HG03103 (cell line): ENCODE data around the gene SAA1.
A peak's percentile ranks its signal among the peaks of the same experiment; 100 is the strongest.
"Not testable (repeated sequence)": the region's sequence is repeated elsewhere in the genome, so short reads cannot be mapped to it uniquely, and the experiment has no call there.

ENCODE experiments used
- ATAC-seq: cut with Tn5 transposase; IDR thresholded peaks from one replicate; pipeline ENCODE4 v1.9.1; 2021; ENCODE audit warnings: low read depth; ENCODE audit not compliant: unreplicated experiment

SAA1 gene

DNA sequence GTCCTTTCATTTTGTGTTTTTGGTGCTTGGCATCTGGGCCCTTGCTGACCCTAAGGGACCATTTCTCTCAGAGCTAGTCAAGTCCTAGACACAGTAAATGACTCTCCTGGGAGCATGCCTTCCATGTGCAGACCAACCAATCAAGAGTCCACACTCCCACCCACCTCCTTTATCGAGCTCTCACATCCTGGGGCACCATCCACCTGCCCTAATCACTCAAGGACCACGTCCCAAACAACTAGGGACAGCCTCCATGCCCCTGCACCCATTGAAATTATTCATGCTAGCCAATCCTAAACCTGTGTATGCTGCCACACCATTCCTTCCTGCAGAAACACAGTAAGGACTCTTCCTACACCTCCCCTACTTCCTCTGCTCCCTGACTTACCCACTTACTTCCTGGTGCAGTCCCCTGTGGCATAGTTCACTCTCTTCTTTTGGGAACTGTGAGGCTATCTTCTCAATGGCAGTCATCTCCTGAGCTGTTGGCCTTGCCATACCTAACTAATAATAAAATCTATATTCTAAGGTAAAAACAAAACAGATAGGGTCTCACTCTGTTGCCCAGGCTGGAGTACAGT, 11.2 kb upstream of the SAA1 start:
- ATAC-seq, result no peak

DNA sequence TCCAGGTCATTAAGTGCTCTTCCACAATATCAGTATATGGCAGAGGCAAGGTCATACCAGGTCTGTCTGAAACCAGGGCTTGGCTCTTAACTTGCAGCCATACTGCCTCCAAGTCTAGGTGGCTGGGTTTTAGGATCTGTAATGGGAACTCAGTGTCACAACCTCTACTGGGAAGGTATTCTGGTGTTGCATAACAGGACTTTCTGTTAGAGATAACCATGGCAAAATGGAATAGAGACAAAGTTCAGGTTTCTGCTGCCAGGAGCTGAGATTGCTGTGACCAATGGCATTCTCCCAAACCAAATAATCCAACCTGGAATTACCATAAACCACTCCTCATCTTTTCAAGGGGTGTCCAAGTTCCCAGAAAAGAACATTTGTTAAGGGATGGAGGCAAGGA, 6.8 kb upstream of the SAA1 start:
- no peak for ATAC-seq

DNA sequence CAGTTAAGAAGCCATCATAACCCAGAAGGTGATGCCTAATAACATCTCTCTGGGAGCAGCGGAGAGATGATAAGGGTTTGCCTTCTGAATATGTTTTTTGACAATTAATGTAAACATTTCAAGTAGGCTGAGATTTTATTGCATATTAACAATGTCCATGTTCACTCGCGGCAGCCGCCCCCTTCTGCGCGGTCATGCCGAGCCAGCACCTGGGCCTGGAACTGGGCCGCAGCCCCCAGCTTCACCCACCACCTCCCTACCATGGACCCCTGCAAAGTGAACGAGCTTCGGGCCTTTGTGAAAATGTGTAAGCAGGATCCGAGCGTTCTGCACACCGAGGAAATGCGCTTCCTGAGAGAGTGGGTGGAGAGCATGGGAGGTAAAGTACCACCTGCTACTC, 4.3 kb upstream of the SAA1 start:
- ATAC-seq, result no peak

DNA sequence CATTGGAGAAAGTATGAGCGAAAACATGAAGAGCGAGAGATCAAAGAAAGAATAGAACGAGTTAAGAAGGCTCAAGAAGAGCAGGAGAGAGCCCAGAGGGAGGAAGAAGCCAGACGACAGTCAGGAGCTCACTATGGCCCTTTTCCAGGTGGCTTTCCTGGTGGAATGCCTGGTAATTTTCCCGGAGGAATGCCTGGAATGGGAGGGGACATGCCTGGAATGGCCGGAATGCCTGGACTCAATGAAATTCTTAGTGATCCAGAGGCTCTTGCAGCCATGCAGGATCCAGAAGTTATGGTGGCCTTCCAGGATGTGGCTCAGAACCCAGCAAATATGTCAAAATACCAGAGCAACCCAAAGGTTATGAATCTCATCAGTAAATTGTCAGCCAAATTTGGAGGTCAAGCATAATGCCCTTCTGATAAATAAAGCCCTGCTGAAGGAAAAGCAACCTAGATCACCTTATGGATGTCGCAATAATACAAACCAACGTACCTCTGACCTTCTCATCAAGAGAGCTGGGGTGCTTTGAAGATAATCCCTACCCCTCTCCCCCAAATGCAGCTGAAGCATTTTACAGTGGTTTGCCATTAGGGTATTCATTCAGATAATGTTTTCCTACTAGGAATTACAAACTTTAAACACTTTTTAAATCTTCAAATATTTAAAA, 3.2 kb upstream of the SAA1 start:
- ATAC-seq, result not testable (repeated sequence)

DNA sequence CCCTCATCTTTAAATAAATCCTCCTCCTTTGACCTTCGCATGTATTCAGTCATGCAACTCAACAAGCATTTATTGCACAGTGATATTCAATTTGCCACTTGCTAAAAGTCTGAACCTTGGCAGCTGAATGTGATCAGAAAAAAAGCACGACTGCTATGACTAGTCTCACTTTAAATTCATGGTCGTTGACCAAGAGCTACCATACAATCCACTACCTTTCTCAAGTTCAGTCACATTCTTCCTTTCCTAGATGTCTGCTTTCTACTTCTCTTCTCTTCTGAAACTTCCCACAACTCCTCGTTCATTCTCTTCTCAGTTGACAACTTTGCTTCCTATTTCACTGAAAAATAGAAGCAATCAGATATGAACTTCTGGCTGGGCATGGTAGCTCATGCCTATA, 2.0 kb upstream of the SAA1 start:
- no peak for ATAC-seq

DNA sequence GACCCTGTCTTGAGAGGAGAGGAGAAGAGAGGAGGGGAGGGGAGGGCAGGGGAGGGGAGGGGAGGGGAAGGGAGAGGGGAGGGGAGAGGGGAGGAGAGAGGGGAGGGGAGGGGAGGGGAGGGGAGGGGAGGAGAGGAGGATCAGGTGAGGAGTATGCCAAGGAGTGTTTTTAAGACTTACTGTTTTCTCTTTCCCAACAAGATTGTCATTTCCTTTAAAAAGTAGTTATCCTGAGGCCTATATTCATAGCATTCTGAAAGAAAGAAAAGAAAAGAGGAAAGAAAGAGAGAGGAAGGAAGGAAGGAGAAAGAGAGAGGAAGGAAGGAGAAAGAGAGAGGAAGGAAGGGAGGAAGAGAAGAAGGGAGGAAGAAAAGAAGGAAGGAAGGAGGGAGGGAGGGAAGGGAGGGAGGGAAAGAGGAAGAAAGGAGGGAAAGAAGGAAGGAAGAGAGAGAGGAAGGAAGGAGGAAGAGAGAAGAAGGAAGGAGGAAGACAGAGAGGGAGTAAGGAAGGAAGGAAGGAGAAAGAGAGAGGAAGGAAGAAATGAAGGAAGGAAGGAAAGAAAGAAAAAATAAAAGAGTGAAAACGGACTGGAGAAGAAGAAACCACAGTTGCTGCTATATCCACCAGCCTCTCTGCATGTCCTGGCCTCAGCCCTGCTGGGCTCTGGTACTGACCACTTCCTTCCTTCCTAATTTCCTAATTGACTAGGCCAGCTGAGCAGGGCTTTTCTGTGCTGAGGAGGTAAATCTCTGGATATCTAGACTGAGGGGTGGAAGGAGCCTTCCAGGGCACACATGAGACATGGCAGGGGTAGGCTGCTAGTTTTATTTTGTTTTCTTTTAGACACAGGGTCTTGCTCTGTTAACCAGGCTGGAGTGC, 1.1 kb upstream of the SAA1 start:
- no peak for ATAC-seq

DNA sequence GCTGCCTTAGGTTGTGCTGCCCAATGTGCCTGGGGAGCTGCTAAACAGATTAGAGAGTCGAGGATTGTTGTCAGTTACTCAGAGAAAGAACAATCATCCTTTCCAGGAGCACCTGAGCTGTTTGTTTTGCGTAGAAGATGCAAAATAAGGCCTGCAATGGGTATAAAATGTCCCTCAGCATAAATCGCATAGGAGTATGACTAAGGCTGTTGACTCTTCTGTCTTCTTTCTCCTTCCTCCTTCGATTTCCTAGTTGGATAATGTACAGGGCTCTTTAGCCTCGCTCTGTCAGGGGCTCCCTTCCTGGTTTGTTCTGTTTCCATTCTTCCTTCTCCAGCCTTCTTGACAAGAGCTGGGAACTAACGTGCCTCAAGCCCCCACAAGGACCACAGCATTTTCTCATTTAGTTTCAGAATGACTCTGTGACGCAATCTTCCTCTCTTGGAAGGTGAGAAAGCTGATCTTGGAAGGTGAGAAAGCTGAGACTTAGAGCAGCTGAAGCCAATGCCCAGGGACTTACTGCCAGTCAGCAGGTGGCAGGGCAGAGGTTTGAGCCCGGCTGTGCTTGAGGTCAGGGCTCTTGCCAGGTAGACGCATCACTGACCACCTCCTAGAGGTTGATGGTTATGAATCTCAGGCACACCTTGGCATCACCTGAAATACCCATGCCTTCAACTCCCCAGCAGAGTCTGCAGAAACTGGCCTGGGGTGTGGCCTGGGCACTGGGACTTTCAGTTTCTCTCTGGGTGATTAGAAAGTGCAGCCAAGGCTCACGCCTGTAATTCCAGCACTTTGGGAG, 1.5 kb downstream of the SAA1 start:
- peak; percentile 37 for ATAC-seq

DNA sequence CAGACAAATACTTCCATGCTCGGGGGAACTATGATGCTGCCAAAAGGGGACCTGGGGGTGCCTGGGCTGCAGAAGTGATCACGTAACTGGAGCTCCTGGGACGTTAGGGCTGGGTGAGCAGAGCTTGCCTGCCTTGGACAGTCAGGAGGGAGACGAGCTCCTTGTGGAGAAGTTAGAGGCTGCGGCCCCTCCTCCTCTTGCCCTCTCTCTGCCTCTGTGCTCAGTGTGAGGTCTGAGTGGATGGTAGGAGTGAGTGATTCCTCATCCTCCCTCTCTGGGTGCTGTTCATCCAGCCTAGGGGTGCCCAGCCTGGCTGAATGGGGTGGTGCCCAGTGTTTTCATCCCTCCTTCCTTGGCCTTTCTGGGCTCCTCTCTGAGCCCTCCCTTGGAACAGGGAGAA, 3.2 kb downstream of the SAA1 start:
- not testable (repeated sequence) for ATAC-seq

DNA sequence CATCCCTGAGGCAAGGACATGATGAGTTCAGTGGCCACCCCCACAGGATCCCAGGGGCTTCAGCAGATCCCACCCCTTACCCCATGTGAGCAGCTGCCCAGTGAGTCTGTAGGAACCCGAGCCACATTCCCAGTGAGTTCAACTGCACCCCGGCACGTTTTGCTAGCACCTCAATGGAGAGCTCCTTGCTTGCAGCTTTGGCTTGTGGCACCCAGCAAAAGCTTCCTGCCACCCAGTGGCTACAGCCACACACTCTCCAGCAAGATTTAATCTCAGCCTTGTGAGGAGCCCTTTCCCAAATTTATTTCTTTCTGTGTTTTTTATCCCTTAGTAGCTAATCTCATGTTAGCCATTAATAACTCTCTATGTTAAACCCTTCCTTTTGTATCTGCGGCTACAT, 4.0 kb downstream of the SAA1 start:
- ATAC-seq, result no peak

DNA sequence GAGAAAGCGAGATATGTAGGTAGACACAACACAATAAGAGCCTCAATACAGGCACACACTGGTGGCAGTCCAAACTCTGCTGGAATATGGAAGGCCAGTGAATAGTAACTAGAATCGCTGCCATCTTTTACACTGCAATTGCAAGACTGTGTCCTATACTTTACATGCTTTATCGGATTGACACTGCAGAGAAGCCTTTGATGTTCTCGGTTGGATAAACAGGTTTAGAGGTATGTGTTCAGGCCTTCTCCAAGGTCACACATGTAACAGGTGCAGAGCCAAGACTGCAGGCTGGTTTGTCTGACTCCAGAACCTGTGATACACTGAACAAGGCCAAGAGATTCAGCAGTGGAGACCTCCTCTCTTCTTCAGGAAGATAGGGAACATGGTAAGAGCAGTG, 5.1 kb downstream of the SAA1 start:
- no peak for ATAC-seq

DNA sequence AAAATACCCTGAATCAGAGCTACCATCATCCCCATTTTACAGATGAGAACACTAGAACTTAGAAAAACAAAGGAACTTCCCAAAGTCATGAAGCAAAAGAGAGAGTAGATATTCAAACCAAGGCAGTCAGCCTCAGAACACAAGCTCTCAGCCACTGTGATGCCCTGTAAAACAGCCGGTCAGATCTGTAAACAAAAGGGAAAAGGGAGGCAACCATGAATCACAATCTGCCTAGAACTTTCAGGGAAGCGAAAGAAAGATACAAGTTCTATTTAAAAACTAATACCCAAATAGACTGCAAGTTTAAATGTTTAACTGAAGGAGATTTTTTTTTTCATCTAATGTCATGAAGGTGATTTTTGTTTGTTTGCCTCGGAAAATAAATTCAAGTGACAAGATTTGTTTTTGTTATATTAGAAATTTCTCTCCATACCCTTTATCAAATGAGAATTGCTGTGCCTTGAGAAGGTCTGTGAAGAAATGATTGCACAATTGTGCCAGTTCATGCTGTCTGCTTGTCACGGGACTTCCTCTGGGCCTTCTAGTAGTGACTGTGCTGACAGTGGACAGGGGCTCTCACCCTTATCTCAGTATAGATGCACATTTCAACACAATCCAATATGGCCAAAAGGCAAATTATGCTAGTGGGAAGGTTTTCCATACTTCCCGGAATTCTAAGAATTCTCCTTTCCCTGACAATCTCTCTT, 11.7 kb downstream of the SAA1 start:
- no peak for ATAC-seq

DNA sequence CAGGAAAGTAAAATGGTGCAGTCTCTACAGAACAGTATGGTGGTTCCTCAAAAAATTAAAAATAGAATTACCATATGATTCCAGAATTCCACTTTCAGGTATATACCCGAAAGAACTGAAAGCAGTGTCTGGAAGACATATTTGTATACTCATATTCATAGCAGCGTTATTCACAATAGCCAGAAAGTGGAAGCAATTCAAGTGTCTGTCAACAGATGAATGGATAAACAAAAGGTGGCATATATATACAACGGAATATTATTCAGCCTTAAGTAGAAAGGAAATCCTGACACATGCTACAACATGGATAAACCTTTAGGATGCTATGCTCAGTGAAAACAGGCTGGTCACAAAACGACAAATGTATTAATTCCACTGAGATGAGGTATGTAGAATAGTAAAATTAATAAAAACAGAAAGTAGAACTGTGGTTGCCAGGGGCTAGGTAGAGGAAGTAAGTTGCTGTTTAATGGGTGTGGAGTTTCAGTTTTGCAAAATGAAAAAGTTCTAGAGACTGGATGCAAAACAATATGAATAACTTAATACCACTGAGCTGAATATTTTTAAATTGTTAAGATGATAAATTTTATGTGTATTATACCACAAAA, 14.5 kb downstream of the SAA1 start:
- peak; percentile 84 for ATAC-seq

DNA sequence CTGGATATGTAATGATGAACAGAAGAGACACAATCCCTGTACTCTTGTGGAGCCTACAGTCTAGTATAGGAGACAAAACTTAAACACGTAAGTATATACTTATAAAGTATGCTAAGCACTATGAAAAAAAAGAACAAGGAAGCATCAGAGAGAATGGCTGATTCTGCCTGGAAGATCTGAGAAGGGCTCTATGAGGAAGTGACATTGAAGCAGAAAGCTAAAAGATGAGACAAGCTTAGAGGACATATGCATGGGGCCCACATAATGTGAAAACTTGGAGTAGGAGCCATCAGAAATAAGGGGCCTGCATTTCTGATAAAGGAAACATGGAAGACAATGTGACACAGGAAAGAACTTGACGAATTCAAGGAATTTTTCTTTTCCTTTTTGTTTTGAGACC, 16.6 kb downstream of the SAA1 start:
- no peak for ATAC-seq

DNA sequence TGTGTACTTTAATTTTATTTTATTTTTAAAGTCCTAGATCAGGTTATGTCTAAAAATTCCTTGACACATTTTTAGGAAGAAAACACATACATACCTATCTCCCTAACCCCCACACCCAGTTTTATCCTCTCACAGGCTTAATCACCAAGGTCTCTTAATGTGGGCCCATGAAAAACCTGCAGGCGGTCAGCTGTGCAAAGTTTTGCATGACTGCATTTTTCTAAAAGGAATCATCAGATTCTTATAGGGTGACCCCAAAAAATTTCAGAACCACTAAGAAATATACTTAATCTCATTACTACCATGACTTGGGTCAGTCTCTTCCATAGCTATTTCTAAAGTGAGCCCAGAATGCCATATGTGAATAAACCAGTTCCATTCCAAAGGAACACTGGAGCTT, 19.8 kb downstream of the SAA1 start:
- ATAC-seq, result no peak

DNA sequence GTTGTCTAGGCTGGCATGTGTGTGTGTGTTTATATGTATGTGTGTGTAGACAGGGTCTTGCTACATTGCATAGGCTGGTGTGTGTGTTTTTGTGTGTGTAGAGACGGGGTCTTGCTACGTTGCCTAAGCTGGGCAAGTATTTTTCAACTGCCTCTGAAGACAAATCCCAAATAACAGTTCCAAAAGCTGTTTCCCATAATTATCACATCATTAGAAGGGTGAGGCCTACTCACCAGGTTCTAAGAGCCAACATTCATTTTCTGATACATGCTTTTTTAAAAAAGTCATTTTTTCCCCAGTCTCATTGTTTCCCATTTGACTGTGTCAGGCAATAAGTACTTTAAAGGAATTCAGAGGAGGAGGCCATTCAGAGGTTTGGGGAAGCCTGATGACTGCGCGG, 22.8 kb downstream of the SAA1 start:
- no peak for ATAC-seq

DNA sequence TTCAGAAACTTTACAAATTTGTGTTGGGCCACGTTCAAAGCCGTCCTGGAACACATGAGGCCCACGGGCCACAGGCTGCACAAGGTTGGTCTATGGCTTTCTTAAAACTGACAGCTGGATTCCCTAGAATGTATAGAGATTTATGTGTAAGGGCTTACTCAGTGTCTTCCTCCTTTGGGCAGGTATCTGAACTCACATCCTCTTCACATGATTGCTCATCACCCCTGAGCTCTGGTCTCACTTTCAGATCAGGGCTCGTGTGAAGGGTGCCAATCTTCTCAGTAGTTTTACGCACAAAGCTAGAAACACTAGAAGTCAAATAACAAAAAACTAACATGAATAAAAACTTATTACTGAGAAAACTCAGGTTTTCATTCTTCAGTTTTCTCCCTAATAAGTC, 28.8 kb downstream of the SAA1 start:
- no peak for ATAC-seq

DNA sequence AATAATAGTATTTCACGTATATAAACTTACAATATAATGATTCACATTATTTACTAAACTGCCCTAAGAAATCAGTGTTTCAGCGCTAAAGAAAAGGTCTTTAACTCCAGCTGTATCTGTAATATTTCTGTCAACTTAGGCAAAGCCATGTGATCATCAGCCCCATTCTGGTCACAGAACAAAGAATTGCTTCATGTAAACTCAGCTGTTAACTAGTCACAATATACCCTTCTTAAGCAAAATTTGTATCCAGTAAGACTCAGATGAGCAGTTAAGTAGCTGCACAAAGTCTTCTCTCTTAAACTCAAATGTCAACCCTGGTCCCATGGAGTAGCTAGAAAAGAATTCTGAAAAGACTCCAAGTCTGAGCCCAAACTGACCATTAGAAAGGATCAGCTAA, 29.3 kb downstream of the SAA1 start:
- ATAC-seq, result no peak

DNA sequence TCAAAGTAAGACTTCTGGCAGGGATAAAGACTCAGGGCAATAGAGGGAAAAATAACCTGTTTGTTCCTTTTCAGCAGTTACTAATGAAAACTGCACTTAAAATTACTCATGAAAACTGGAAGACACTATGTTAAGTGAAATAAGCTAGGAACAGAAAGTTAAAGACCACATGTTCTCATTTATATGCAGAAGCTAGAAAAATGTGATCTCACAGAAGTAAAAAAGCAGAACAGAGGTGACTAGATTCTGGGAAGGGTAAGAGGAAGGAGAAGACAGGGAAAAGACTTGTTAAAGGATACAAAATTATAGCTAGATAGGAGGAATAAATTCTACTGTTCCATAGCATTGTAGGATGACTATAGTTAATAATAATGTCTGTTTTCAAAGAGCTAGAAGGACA, 33.7 kb downstream of the SAA1 start:
- no peak for ATAC-seq

DNA sequence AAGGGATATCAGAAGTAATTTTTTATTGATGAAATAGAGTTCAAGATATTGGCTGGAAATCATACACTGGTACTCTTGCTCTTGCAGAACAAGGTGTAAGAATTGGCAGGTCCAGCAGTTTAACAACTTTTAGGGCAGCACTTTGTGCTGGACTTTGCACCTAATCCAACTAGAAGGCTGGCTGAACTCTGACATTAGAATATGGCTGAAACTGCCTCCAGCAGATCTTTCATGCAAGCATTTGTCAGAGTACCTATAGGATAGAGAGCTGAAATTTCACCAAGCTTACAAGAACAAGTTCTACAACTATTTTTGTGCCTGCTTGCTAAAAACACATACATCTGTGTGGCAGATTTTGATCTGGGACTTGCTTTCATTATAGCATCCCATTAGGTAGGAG, 38.7 kb downstream of the SAA1 start:
- ATAC-seq, result no peak
